HepG2 (cell line): ENCODE data around the gene CNPPD1. TPM values are rescaled to one million over a fixed set of nuclear protein-coding genes. Genes with fewer than 3 reads are reported as not detected.

Experiments used
- ATAC-seq: fragments of 200-7000 bp; cut with Tn5 transposase; 3 replicates; pipeline ENCODE4 v1.9.1; 2020; ENCODE audit warnings: mild to moderate bottlenecking, moderate library complexity
- BruUV-seq: library from RNA; stranded (reverse); fragments of 400-500 nt; replicated peaks from 2 replicates; lab custom pipeline; 2021; lab: Mats Ljungman, UMichigan
- CTCF ChIA-PET: fragments of 300-600 bp; formaldehyde crosslinking; extraction: SDS; loops from one replicate; lab custom pipeline; 2021; ENCODE audit warnings: low total read pairs, inconsistent platforms, low intra/inter-chr PET ratio; lab: Yijun Ruan, JAX
- POLR2A ChIA-PET: fragments of 350-600 bp; sonication (Branson Sonifier 250); formaldehyde crosslinking; loops from one replicate; lab custom pipeline; 2020; ENCODE audit warnings: antibody characterized with exemption, inconsistent platforms; lab: Yijun Ruan, JAX
- DNase-seq: peaks from one replicate; pipeline ENCODE4 v3.0.0-alpha.2; 2015; ENCODE audit warnings: low spot score
- FAIRE-seq: peaks from 3 replicates; lab custom pipeline; 2011; peaks lifted over from hg19 to GRCh38; lab: Jason Lieb, UNC
- H2AFZ ChIP-seq: one replicate; pipeline ENCODE4 v1.6.1; 2011; ENCODE audit warnings: low read length, inconsistent platforms
- H3K27ac ChIP-seq: fragments of 300-600 bp; 3 replicates; pipeline ENCODE4 v1.8.0; 2011; ENCODE audit warnings: mixed run types, mild to moderate bottlenecking, mixed read lengths, low read length, inconsistent platforms; ENCODE audit not compliant: insufficient read depth; ENCODE audit errors: extremely low read length
- H3K27me3 ChIP-seq, 2 experiments: fragments of 200-600 bp in 1 of 2; 2 replicates in 1 of 2; 3 replicates in 1 of 2; pipeline versions ENCODE4 v1.6.0 to v1.8.0; 2011; ENCODE audit warnings: low read length in 2 of 2, mild to moderate bottlenecking in 2 of 2, moderate library complexity in 2 of 2, inconsistent platforms in 1 of 2; ENCODE audit not compliant: insufficient read depth in 2 of 2, control insufficient read depth in 1 of 2
- H3K36me3 ChIP-seq, 2 experiments: fragments of 200-600 bp in 1 of 2; replicated peaks in 1 of 2; 2 replicates in 1 of 2; 3 replicates in 1 of 2; pipeline versions ENCODE4 v1.5.1 to v1.8.0; 2011; ENCODE audit warnings: low read length in 2 of 2, inconsistent platforms in 1 of 2; ENCODE audit not compliant: insufficient read depth in 2 of 2, control insufficient read depth in 1 of 2
- H3K4me1 ChIP-seq: 2 replicates; pipeline ENCODE4 v1.5.1; 2012; ENCODE audit warnings: low read length, inconsistent platforms; ENCODE audit not compliant: insufficient read depth
- H3K4me2 ChIP-seq: 2 replicates; pipeline ENCODE4 v1.6.0; 2011; ENCODE audit warnings: low read depth, low read length, inconsistent platforms
- H3K4me3 ChIP-seq, 3 experiments: fragments of 200-600 bp in 1 of 3; sonication (generic), shearing (Covaris generic) in 1 of 3; replicated peaks in 1 of 3; 2 replicates each; pipeline ENCODE4 v1.5.1; 2011 to 2016; ENCODE audit warnings: low read length in 3 of 3, inconsistent platforms in 2 of 3, low read depth in 2 of 3, mild to moderate bottlenecking in 2 of 3, control low read depth in 1 of 3, mixed read lengths in 1 of 3; ENCODE audit not compliant: insufficient read depth in 1 of 3
- H3K79me2 ChIP-seq: one replicate; pipeline ENCODE4 v1.6.1; 2011; ENCODE audit warnings: low read length, inconsistent platforms; ENCODE audit not compliant: insufficient read depth
- H3K9ac ChIP-seq: 2 replicates; pipeline ENCODE4 v1.6.0; 2011; ENCODE audit warnings: mild to moderate bottlenecking, low read depth, low read length, inconsistent platforms; ENCODE audit not compliant: insufficient read depth
- H3K9me3 ChIP-seq: 2 replicates; pipeline ENCODE4 v1.5.1; 2012; ENCODE audit warnings: mild to moderate bottlenecking, low read length
- H4K20me1 ChIP-seq: 2 replicates; pipeline ENCODE4 v1.6.0; 2011; ENCODE audit warnings: inconsistent platforms, mild to moderate bottlenecking, low read length, moderate library complexity; ENCODE audit not compliant: insufficient read depth
- KLF12 ChIP-seq: sonication (generic); formaldehyde crosslinking; IDR thresholded peaks from 2 replicates; pipeline ENCODE4 v1.4.0; 2020; ENCODE audit warnings: missing genetic modification reagents, borderline replicate concordance
- ZNF7 ChIP-seq: IDR thresholded peaks from 2 replicates; pipeline ENCODE4 v1.6.1; 2016; ENCODE audit warnings: missing biosample characterization, missing genetic modification reagents
- ZNF75D ChIP-seq: sonication (generic); formaldehyde crosslinking; IDR thresholded peaks from 2 replicates; pipeline ENCODE4 v1.8.1; 2023; ENCODE audit warnings: missing genetic modification reagents, mild to moderate bottlenecking, borderline replicate concordance
- ZSCAN31 ChIP-seq: sonication (generic); formaldehyde crosslinking; IDR thresholded peaks from 2 replicates; pipeline ENCODE4 v1.5.0; 2020; ENCODE audit warnings: low read depth, mild to moderate bottlenecking, missing genetic modification reagents
- WGBS: methylation state at CpG from one replicate; pipeline ENCODE4 v1.1.6; 2017; ENCODE audit warnings: low lambda C conversion rate; 5-methylcytosine and 5-hydroxymethylcytosine counted together
- in situ Hi-C: cut with HindIII; loops from 2 replicates; pipeline ENCODE4 v1.10.0; 2017; ENCODE audit warnings: low pct_unique_long_range_greater_than_20kb; ENCODE audit not compliant: extremely low pct_ligation_motif_present
- intact Hi-C: fragments of 100-400 bp; cut with micrococcal nuclease; formaldehyde crosslinking; loops from one replicate; pipeline ENCODE4 v1.10.0; 2022; ENCODE audit not compliant: unreplicated experiment
- polyA plus RNA-seq, 8 experiments: library from polyadenylated mRNA; depleted of rRNA in 3 of 8; stranded (reverse) in 7 of 8; unstranded in 1 of 8; fragments of >200 nt; fragmentation: Illumina TruSeq in 4 of 8; extraction: Trizol in 4 of 8; gene quantifications; 2 replicates each; pipeline versions ENCODE4 v1.2.1 to v1.2.3, GENCODE V29; 2011 to 2016; ENCODE audit warnings: low read depth in 4 of 8, missing spikeins in 1 of 8, mixed read lengths in 1 of 8; ENCODE audit not compliant: insufficient read depth in 1 of 8
- total RNA-seq, 5 experiments: library from RNA; depleted of rRNA; stranded (reverse); fragments of >200 nt; fragmentation: Illumina TruSeq; extraction: Trizol; gene quantifications; 2 replicates each; pipeline ENCODE4 v1.2.3, GENCODE V29; 2016; ENCODE audit warnings: low read depth in 1 of 5
- TF ChIP-seq, protein P1 (sequence below): sonication (generic); formaldehyde crosslinking; IDR thresholded peaks from 2 replicates; pipeline ENCODE4 v1.4.0; 2020; ENCODE audit warnings: missing genetic modification reagents
- TF ChIP-seq, protein P2 (sequence below): sonication (generic); formaldehyde crosslinking; IDR thresholded peaks from 2 replicates; pipeline ENCODE4 v1.4.0; 2020; ENCODE audit warnings: mild to moderate bottlenecking, missing genetic modification reagents
- TF ChIP-seq, protein P3 (sequence below): IDR thresholded peaks from 2 replicates; pipeline ENCODE4 v1.6.1; 2016; ENCODE audit warnings: mild to moderate bottlenecking, missing biosample characterization, missing genetic modification reagents
- TF ChIP-seq, protein P4 (sequence below): sonication (generic); formaldehyde crosslinking; IDR thresholded peaks from 2 replicates; pipeline ENCODE4 v1.5.0; 2020; ENCODE audit warnings: mild to moderate bottlenecking, missing genetic modification reagents

Gene CNPPD1
- total and polyA plus RNA-seq, 2 of the 13 experiments (the other 11 are each of a cell fraction or from before 2014, with no cell fraction given), result 35.5 to 49.4 TPM

DNA sequence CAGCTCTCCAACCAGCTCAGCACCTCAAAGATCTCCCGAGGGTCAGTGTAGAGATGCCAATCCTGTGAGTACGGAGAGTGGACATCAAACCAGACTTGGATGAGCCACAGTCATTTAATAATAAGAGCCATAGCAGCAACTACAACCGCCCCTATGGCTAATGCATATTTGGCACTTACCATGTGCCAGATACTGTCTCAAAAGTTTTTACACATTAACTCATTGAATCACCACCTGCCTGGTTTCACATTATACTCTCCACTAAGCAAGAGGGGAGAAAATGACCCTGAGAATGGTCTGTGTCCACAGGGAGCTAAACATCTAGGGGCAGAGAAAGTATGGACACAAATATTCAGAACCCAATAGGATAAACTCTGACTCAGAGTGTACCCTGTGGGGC is 2.6 kb downstream of the CNPPD1 start:
- POLR2A ChIA-PET, result interaction anchor here (1.1 to 10.4 kb wide), 3 partner anchors 18 to 75 kb away, joined by 4 to 227 read pairs (median 4); partner anchors contain the start of gene ZFAND2B
- Histone ChIP-seq H3K4me1 (peaks cover 45% of the 10 kb centered on the region), H3K9me3 (no peaks in the 10 kb centered on the region), H3K4me3 (no peak overlapping the region), H3K9ac (no peak overlapping the region), H2AFZ (no peak overlapping the region), H3K79me2 (peaks cover 15% of the 10 kb centered on the region), H3K4me2 (no peak overlapping the region), H3K36me3 (peaks cover 7 to 23% of the 10 kb centered on the region in 2 experiments)
- DNase-seq, result no peak
- intact Hi-C loops (no loop called here), in situ Hi-C loops (loop anchor here (5.0 kb wide), 2 partner anchors 33 to 123 kb away; partner anchors contain the start of gene ZFAND2B)
- no TSS peak for BruUV-seq
- 92% methylated on average over 3 of the region's 3 CpGs for WGBS
- TF ChIP-seq ZNF7, result no peak
- TF ChIP-seq, protein P1, sequence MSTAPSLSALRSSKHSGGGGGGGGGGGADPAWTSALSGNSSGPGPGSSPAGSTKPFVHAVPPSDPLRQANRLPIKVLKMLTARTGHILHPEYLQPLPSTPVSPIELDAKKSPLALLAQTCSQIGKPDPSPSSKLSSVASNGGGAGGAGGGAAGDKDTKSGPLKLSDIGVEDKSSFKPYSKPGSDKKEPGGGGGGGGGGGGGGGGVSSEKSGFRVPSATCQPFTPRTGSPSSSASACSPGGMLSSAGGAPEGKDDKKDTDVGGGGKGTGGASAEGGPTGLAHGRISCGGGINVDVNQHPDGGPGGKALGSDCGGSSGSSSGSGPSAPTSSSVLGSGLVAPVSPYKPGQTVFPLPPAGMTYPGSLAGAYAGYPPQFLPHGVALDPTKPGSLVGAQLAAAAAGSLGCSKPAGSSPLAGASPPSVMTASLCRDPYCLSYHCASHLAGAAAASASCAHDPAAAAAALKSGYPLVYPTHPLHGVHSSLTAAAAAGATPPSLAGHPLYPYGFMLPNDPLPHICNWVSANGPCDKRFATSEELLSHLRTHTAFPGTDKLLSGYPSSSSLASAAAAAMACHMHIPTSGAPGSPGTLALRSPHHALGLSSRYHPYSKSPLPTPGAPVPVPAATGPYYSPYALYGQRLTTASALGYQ (CRISPR knock-in tag), result no peak
- TF ChIP-seq ZSCAN31 (CRISPR knock-in tag), result no peak
- TF ChIP-seq, protein P2, sequence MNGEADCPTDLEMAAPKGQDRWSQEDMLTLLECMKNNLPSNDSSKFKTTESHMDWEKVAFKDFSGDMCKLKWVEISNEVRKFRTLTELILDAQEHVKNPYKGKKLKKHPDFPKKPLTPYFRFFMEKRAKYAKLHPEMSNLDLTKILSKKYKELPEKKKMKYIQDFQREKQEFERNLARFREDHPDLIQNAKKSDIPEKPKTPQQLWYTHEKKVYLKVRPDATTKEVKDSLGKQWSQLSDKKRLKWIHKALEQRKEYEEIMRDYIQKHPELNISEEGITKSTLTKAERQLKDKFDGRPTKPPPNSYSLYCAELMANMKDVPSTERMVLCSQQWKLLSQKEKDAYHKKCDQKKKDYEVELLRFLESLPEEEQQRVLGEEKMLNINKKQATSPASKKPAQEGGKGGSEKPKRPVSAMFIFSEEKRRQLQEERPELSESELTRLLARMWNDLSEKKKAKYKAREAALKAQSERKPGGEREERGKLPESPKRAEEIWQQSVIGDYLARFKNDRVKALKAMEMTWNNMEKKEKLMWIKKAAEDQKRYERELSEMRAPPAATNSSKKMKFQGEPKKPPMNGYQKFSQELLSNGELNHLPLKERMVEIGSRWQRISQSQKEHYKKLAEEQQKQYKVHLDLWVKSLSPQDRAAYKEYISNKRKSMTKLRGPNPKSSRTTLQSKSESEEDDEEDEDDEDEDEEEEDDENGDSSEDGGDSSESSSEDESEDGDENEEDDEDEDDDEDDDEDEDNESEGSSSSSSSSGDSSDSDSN (CRISPR knock-in tag), result no peak
- TF ChIP-seq, protein P3, sequence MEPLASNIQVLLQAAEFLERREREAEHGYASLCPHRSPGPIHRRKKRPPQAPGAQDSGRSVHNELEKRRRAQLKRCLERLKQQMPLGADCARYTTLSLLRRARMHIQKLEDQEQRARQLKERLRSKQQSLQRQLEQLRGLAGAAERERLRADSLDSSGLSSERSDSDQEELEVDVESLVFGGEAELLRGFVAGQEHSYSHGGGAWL, result no peak
- no peak for TF ChIP-seq ZNF75D (CRISPR knock-in tag)
- TF ChIP-seq KLF12 (CRISPR knock-in tag), result no peak
- TF ChIP-seq, protein P4, sequence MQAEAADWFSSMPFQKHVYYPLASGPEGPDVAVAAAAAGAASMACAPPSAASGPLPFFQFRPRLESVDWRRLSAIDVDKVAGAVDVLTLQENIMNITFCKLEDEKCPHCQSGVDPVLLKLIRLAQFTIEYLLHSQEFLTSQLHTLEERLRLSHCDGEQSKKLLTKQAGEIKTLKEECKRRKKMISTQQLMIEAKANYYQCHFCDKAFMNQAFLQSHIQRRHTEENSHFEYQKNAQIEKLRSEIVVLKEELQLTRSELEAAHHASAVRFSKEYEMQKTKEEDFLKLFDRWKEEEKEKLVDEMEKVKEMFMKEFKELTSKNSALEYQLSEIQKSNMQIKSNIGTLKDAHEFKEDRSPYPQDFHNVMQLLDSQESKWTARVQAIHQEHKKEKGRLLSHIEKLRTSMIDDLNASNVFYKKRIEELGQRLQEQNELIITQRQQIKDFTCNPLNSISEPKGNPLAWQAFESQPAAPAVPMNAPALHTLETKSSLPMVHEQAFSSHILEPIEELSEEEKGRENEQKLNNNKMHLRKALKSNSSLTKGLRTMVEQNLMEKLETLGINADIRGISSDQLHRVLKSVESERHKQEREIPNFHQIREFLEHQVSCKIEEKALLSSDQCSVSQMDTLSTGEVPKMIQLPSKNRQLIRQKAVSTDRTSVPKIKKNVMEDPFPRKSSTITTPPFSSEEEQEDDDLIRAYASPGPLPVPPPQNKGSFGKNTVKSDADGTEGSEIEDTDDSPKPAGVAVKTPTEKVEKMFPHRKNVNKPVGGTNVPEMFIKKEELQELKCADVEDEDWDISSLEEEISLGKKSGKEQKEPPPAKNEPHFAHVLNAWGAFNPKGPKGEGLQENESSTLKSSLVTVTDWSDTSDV, result no peak
- TF ChIP-seq, all 625 proteins: peak for 0
- Histone ChIP-seq H4K20me1 (no peaks in the 10 kb centered on the region), H3K27ac (no peak overlapping the region), H3K27me3 (no peaks in the 10 kb centered on the region; a peak in 1 of 5 replicates)
- ATAC-seq (no peak), FAIRE-seq (no peak)
- CTCF ChIA-PET, result no interaction called here
